Activated naive CD4-positive, alpha-beta T cell treated with anti-CD3 and anti-CD28 coated beads, Interleukin-2, amount 10 ng/mL, durations not matched to agents 7 days and 5 days (primary cell): Measurements from ENCODE around the gene AXIN2.

Source experiments
- CTCF ChIA-PET: fragments of 350-600 bp; sonication (Branson Sonifier 250); formaldehyde crosslinking; loops from one replicate; lab custom pipeline; 2021; ENCODE audit warnings: antibody characterized with exemption; lab: Charles Lee
- DNase-seq: peaks from one replicate; pipeline ENCODE4 v3.0.0-alpha.2; 2020
- H3K27ac Mint-ChIP-seq: one replicate; pipeline ENCODE4 v1.8.0; 2021; ENCODE audit warnings: mild to moderate bottlenecking, moderate library complexity, mixed read lengths
- H3K27me3 Mint-ChIP-seq: one replicate; pipeline ENCODE4 v1.8.0; 2021; ENCODE audit warnings: mild to moderate bottlenecking, mixed read lengths
- H3K36me3 Mint-ChIP-seq: one replicate; pipeline ENCODE4 v1.8.0; 2021; ENCODE audit warnings: mixed read lengths
- H3K4me1 Mint-ChIP-seq: one replicate; pipeline ENCODE4 v1.8.0; 2021; ENCODE audit warnings: mixed read lengths
- H3K4me3 Mint-ChIP-seq: one replicate; pipeline ENCODE4 v1.8.0; 2021; ENCODE audit warnings: mild to moderate bottlenecking, moderate library complexity, mixed read lengths
- H3K9me3 Mint-ChIP-seq: one replicate; pipeline ENCODE4 v1.8.0; 2021; ENCODE audit warnings: mixed read lengths

Gene AXIN2, protein sequence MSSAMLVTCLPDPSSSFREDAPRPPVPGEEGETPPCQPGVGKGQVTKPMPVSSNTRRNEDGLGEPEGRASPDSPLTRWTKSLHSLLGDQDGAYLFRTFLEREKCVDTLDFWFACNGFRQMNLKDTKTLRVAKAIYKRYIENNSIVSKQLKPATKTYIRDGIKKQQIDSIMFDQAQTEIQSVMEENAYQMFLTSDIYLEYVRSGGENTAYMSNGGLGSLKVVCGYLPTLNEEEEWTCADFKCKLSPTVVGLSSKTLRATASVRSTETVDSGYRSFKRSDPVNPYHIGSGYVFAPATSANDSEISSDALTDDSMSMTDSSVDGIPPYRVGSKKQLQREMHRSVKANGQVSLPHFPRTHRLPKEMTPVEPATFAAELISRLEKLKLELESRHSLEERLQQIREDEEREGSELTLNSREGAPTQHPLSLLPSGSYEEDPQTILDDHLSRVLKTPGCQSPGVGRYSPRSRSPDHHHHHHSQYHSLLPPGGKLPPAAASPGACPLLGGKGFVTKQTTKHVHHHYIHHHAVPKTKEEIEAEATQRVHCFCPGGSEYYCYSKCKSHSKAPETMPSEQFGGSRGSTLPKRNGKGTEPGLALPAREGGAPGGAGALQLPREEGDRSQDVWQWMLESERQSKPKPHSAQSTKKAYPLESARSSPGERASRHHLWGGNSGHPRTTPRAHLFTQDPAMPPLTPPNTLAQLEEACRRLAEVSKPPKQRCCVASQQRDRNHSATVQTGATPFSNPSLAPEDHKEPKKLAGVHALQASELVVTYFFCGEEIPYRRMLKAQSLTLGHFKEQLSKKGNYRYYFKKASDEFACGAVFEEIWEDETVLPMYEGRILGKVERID

DNA sequence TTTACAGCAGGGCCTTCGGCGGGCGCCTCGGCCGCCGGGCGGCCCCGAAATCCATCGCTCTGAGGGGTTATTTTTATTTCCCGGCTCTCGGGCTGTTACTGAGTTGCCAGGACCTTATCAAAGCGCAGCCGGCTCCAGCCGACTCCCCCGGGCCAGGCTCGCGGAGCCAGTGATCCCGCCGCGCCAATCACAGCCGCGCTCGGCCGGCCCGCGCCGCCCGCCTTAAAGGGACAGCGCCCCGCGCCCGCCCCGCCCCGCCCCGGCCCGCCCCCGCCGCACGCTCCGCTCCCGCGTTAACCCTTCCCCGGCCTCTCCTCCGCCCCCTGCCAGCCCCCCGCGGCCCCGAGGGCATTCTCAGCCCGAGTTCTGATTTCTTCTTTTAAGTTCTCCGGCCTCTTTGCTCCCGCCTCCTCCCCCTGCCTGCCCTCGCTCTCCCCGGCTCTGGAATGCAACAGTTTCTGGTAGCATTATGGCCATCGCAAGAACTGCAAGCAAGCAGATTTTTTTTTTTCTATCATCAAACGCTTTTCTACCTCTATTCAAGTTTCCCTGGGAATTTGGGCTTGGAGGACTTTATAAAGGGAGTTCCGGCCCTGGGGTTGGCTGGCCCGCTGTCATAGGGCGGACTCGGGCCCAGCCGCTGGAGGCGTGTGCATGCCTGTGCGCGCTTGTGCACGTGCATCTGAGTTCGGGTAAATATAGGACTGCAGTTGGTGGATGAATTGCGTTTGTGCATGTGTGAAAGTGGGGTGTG lies at the start of gene AXIN2:
Gene AXIN2 (minus strand): TSS at position 197 of the 754 bp plus-strand sequence. CDS start 3,028 bp downstream, outside the sequence.
- Mint-ChIP-seq H3K4me3 (peak within 1 kb of the TSS; percentile 84), H3K4me1 (peaks cover 37% of the 10 kb centered on the region), H3K36me3 (peaks cover 5% of the 10 kb centered on the region), H3K27me3 (peaks cover 31% of the 10 kb centered on the region), H3K27ac (peak within 1 kb of the TSS; percentile 91), H3K9me3 (no peaks in the 10 kb centered on the region)
- CTCF ChIA-PET = no interaction called here
- peak; percentile 92 for DNase-seq

DNA sequence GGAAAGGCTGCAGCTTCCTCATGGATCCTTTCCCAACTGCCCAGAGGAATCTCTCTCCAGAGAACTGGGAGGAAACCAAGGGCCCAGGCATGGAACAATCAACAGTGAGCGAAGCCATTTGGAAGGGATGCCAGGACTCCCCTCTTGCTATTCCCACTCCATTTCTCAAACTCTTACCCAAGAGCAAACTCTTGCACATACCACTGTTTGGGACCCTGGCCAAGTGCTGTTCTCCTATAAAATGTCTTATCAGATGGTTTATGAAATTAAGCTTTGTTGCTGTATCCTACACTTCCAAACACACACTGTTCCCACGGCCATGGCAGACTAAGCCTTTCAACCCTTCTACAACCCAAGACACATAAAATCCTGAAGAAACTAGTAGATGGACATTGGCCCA lies 48.3 kb upstream of the AXIN2 start:
- no peak overlapping the region for H3K27ac Mint-ChIP-seq
- no peaks in the 10 kb centered on the region for H3K9me3 Mint-ChIP-seq
- H3K36me3 Mint-ChIP-seq = no peaks in the 10 kb centered on the region
- no peak for DNase-seq
- CTCF ChIA-PET = no interaction called here
- peaks cover 4% of the 10 kb centered on the region for H3K27me3 Mint-ChIP-seq
- no peak overlapping the region for H3K4me3 Mint-ChIP-seq
- no peaks in the 10 kb centered on the region for H3K4me1 Mint-ChIP-seq

DNA sequence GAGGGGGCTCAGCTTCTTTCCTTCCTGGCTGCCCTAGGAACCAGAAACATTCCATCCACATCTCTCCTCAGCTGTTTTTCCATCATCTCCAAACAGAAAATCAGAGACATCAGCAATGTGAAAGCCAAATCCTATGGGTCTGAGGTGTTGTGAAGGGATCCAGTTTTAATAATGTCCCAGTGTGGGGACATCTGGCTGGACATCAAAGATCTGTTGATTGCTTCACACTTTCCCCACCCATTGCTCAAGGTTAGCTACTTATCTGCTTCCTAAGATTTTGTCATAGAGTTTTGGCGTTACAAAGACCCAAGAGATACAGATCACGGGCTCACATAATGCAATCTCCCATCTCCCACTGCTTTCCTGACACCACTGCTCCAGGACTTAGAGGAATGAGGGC lies 47.8 kb upstream of the AXIN2 start:
- H3K36me3 Mint-ChIP-seq = no peaks in the 10 kb centered on the region
- no peak for DNase-seq
- H3K4me3 Mint-ChIP-seq = no peak overlapping the region
- CTCF ChIA-PET = interaction anchor here (0.6 kb wide), 1 partner anchor 1206 kb away, joined by 3 read pairs; no protein-coding TSS in a partner anchor
- H3K27me3 Mint-ChIP-seq = peaks cover 4% of the 10 kb centered on the region
- H3K9me3 Mint-ChIP-seq = no peaks in the 10 kb centered on the region
- no peaks in the 10 kb centered on the region for H3K4me1 Mint-ChIP-seq
- H3K27ac Mint-ChIP-seq = no peak overlapping the region

DNA sequence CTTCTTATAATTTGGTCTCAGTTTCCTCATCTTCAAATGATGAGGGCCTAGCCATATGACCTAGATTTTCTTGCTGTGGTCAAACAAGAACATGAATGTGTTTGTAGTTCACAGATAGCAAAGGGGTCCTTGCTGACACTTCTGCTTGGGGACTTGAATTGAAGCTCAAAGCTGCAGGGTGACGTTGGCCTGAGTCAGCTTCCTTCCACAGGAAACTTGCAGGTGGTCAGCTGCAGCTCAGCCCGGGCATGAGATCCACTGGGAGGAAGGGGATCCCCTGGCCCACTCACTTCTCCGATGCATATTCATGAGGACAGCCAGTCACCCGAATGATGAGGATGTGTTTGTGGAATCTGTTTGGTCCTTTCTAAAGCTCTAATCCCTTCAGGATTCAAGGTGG lies 42.6 kb upstream of the AXIN2 start:
- DNase-seq = no peak
- Mint-ChIP-seq H3K36me3 (no peaks in the 10 kb centered on the region), H3K4me3 (no peak overlapping the region), H3K4me1 (peaks cover 6% of the 10 kb centered on the region), H3K9me3 (no peaks in the 10 kb centered on the region), H3K27ac (no peak overlapping the region), H3K27me3 (peaks cover 4% of the 10 kb centered on the region)
- CTCF ChIA-PET = no interaction called here

DNA sequence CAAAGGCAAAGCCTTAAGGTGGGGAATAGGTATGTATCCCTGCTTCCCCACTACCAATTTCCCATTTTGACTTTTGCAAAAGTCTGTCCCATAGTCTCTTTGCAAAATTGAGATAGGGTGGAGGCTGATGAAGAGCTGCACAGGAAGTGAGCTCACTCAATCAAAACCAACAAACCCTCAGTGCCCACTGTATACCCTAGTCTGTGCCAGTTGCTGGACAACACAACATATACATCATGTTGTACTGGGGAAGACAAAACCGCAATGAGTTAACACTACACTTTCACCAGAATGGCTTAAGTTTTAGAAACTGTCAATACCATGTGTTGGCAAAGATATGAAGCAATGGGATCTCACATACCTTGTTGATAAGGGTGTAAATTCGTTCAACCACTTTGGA lies 40.4 kb upstream of the AXIN2 start:
- Mint-ChIP-seq H3K27ac (no peak overlapping the region), H3K4me3 (no peak overlapping the region), H3K9me3 (no peaks in the 10 kb centered on the region), H3K4me1 (peaks cover 6% of the 10 kb centered on the region), H3K27me3 (peaks cover 4% of the 10 kb centered on the region), H3K36me3 (no peaks in the 10 kb centered on the region)
- CTCF ChIA-PET = no interaction called here
- no peak for DNase-seq

DNA sequence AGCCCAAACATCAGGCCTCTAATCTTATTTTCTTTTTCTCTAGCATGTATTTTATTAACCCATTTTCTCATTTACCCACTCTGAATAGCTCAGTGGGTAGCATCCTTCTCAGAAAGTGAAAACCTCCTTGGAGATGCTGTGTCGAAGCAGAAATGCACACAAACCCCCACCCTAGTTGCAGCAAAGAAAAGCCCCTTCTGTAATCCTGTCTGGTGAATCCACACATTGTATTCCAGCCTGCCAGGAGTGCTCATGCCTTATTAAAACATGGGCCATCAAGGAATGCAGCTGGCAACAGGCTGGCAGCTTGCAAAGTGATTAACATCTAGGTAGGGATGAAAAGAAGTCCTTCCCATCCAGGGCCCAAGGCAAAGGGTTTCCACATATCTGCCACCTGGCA lies 39.7 kb upstream of the AXIN2 start:
- H3K4me3 Mint-ChIP-seq = no peak overlapping the region
- H3K27me3 Mint-ChIP-seq = peaks cover 4% of the 10 kb centered on the region
- H3K27ac Mint-ChIP-seq = no peak overlapping the region
- H3K36me3 Mint-ChIP-seq = no peaks in the 10 kb centered on the region
- peaks cover 6% of the 10 kb centered on the region for H3K4me1 Mint-ChIP-seq
- no peak for DNase-seq
- CTCF ChIA-PET = no interaction called here
- H3K9me3 Mint-ChIP-seq = no peaks in the 10 kb centered on the region

DNA sequence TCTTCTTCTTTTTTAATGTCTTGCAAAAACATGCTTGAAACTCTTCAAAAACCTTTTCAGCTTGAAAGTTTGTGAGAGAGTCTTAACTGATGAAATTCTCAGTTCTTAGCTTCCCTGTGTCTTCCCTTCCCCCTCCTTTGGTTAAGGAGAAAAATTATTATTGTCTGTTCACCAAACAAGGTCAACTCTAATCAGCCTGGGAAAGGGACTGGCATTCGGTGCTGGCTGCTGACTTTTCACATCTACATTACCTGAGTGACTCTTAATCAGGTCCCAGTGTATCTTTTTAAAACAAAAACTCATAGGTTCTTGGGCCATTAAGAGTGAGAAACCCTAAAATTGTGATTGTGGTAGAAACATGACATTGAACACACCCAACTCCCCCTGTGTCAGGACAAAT lies 39.1 kb upstream of the AXIN2 start:
- DNase-seq = no peak
- H3K4me1 Mint-ChIP-seq = peaks cover 6% of the 10 kb centered on the region
- H3K4me3 Mint-ChIP-seq = no peak overlapping the region
- no peak overlapping the region for H3K27ac Mint-ChIP-seq
- no peaks in the 10 kb centered on the region for H3K9me3 Mint-ChIP-seq
- no peaks in the 10 kb centered on the region for H3K36me3 Mint-ChIP-seq
- CTCF ChIA-PET = no interaction called here
- peaks cover 4% of the 10 kb centered on the region for H3K27me3 Mint-ChIP-seq

DNA sequence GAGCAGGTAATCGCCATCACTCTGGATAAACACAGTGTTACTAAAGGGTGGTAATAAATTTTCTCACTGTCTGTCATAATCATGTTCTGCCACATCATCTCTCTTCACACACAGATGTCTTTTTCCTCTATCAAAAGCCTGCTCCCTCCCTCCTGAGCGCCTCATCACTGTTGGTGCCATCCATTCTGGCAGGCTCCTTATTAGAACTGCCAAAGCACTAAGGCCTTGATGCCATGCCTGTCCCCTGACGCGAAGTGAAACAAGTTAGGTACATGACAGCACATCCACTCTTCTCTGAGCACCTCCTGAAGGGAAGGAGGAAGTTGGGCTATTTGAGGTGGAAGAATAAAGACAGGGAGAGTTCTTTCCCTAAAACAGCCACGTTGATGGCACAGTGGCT lies 38.2 kb upstream of the AXIN2 start:
- DNase-seq = no peak
- H3K9me3 Mint-ChIP-seq = no peaks in the 10 kb centered on the region
- H3K4me3 Mint-ChIP-seq = no peak overlapping the region
- H3K4me1 Mint-ChIP-seq = peaks cover 14% of the 10 kb centered on the region
- H3K27ac Mint-ChIP-seq = no peak overlapping the region
- peaks cover 4% of the 10 kb centered on the region for H3K27me3 Mint-ChIP-seq
- CTCF ChIA-PET = no interaction called here
- no peaks in the 10 kb centered on the region for H3K36me3 Mint-ChIP-seq

DNA sequence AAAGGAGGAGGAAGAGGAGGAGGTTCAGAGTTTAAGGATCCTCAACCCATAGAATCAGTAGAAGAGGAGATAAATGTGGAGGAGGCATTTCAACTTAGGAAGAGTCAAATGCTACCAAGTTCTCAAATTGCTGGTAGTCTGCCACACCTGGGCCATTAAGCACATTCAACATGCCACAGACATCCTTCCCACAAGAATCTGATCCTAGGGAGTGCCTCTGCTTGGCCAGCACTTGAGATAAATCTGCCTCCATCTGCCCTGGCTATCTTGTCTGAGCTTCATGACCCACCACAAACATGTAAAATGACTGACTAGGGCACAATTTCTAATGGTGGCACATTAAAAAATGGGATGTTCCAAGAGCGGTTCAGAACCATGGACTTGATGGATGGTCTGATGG lies 37.3 kb upstream of the AXIN2 start:
- H3K9me3 Mint-ChIP-seq = no peaks in the 10 kb centered on the region
- H3K4me1 Mint-ChIP-seq = peaks cover 23% of the 10 kb centered on the region
- H3K36me3 Mint-ChIP-seq = no peaks in the 10 kb centered on the region
- no peak overlapping the region for H3K27ac Mint-ChIP-seq
- no peak for DNase-seq
- CTCF ChIA-PET = no interaction called here
- no peak overlapping the region for H3K4me3 Mint-ChIP-seq
- H3K27me3 Mint-ChIP-seq = peaks cover 13% of the 10 kb centered on the region

DNA sequence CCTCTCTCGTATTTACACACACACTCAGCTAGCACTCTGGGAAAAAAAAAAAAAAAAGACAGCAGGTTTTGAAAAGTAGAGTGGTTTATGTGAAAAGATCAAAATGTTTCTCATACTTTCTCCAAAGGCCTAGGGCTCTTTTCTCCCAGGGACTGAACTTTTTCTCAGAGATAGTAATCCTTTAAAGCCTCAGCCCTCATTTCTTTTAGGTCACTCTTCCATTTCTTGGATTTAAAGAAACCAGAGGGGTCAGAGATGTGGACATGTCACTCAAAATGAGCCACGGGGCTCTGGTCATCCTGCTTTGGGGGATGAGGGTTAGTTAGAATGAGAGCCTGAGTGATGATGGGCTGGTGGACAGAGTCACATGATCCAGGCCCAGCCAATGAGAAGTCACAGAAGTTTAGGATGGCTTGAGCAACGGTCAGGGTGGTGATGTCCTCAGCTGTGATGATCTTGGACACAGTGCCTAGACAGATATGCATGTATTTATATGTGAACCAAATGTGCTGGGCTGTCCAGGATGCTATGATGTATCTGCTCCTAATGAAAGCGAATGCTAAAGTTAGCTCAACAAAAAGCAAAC lies 33.7 kb upstream of the AXIN2 start:
- Mint-ChIP-seq H3K36me3 (no peaks in the 10 kb centered on the region), H3K9me3 (no peaks in the 10 kb centered on the region), H3K4me3 (no peak overlapping the region), H3K27me3 (peaks cover 32% of the 10 kb centered on the region), H3K27ac (no peak overlapping the region), H3K4me1 (peaks cover 29% of the 10 kb centered on the region)
- CTCF ChIA-PET = no interaction called here
- no peak for DNase-seq

DNA sequence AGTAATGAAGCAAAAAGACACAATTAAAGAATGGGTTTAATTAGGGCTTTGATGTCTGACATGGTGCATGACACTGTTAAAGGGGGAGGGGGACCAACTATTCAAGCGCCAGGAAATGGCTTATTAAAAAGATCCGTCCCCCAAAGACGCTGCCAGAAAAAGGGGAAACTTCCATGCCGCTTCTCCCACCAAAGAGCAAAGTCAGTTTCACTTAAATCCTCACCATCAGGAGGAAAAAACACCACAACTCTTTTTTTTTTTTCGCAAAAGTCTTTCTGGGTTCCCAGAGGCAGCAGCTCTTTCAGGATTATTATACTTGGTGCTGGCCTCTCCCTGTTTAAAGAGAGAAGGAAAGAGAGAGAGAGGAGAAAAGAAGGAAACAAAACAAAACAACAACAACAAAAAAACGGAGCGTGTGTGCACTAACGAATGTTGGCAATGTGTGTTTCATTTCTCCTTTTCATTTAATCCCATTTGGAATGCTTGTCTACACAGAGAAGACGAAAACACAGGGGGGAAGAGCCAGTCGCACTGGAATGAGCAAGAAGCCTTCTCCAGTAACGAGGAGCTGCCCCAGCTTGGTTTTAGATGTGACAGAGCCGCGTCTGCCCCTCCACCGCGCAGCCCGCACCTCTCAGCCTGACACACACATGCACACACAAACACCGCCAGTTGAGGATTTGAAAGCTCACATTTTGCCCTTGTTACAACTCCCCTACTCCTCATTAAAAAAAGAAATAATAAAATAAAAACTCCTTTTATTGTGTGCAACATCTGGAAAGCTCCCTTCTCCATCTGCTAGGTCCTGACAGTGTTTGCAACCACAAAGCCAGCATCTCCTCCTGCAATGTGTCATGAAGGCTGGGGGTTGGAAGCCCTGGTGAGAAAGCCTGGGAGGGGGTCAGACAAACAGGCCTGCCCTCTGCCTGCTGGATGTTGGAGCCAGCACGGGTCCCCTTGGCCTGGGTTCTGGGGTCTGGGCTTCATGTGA lies 32.7 kb upstream of the AXIN2 start:
- CTCF ChIA-PET = no interaction called here
- H3K36me3 Mint-ChIP-seq = no peaks in the 10 kb centered on the region
- no peaks in the 10 kb centered on the region for H3K9me3 Mint-ChIP-seq
- peak overlapping the region; percentile 63 for H3K4me3 Mint-ChIP-seq
- peak overlapping the region; percentile 4 for H3K27ac Mint-ChIP-seq
- H3K27me3 Mint-ChIP-seq = peaks cover 28% of the 10 kb centered on the region
- H3K4me1 Mint-ChIP-seq = peaks cover 29% of the 10 kb centered on the region
- no peak for DNase-seq

DNA sequence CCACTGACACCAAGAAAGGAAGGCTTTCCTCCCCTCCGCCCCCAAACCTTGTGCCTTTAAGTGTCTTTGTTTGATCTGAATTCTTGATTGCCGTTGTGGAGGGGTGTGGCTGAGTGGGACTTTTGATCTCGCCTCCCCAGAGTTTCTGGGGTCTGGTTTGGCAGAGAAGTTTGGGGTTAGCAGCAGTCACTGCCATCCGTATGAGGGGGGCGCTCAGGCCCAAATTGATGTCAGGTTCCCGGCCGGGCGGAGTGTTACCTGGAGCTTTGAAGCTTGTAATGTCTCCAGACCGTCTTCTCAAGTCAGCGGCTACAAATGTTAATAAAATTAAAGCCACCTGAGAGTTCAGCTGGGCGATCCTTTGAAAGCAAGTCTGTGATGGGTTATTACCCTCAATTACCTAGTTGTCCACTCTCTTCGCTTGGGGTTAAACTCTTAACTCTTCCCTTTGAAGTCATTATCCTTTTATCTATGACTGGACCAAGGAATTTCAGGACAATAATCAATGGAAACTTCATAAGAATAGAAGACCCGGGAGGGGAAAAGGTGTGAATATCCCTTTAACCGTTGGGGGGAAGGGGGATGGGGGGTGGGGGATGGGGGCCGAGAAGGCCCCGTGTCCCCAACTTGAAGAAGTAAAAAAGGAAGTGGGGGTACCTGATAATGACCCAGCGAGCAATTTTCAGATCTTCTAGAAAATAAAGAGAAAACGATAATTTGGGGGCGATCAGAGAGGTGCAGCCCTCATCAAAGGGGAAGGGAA lies 31.8 kb upstream of the AXIN2 start:
- no peaks in the 10 kb centered on the region for H3K36me3 Mint-ChIP-seq
- peaks cover 28% of the 10 kb centered on the region for H3K27me3 Mint-ChIP-seq
- H3K4me1 Mint-ChIP-seq = peaks cover 30% of the 10 kb centered on the region
- CTCF ChIA-PET = no interaction called here
- H3K27ac Mint-ChIP-seq = no peak overlapping the region
- H3K4me3 Mint-ChIP-seq = no peak overlapping the region
- no peak for DNase-seq
- H3K9me3 Mint-ChIP-seq = no peaks in the 10 kb centered on the region
